GM12891 (cell line): ENCODE data around the gene ILK.
A peak's percentile ranks its signal among the peaks of the same experiment; 100 is the strongest.

Experiments
- DNase-seq: peaks from one replicate; pipeline ENCODE4 v3.0.0; 2011; ENCODE audit warnings: low spot score; ENCODE audit not compliant: insufficient read length
- FAIRE-seq: peaks from 2 replicates; lab custom pipeline; 2011; peaks lifted over from hg19 to GRCh38; lab: Jason Lieb, UNC
- PAX5 ChIP-seq: IDR thresholded peaks from 2 replicates; pipeline ENCODE4 v1.6.1; 2011; ENCODE audit warnings: low read length, moderate library complexity, mild to moderate bottlenecking; ENCODE audit not compliant: insufficient read depth, severe bottlenecking
- POLR2A ChIP-seq: IDR thresholded peaks from 2 replicates; pipeline ENCODE4 v1.6.1; 2011; ENCODE audit warnings: low read depth, low read length, control low read depth
- POLR2AphosphoS5 ChIP-seq: IDR thresholded peaks from 2 replicates; pipeline ENCODE4 v1.6.1; 2011; ENCODE audit warnings: low read depth, low read length, control low read depth
- POU2F2 ChIP-seq: IDR thresholded peaks from 2 replicates; pipeline ENCODE4 v1.6.1; 2011; ENCODE audit warnings: low read depth, mild to moderate bottlenecking, control low read depth, low read length, moderate library complexity
- SPI1 ChIP-seq: IDR thresholded peaks from 2 replicates; pipeline ENCODE4 v1.6.1; 2011; ENCODE audit warnings: low read depth, low read length, control low read depth
- TAF1 ChIP-seq: IDR thresholded peaks from 2 replicates; pipeline ENCODE4 v1.6.1; 2011; ENCODE audit warnings: low read depth, low read length, control low read depth

ILK gene

DNA sequence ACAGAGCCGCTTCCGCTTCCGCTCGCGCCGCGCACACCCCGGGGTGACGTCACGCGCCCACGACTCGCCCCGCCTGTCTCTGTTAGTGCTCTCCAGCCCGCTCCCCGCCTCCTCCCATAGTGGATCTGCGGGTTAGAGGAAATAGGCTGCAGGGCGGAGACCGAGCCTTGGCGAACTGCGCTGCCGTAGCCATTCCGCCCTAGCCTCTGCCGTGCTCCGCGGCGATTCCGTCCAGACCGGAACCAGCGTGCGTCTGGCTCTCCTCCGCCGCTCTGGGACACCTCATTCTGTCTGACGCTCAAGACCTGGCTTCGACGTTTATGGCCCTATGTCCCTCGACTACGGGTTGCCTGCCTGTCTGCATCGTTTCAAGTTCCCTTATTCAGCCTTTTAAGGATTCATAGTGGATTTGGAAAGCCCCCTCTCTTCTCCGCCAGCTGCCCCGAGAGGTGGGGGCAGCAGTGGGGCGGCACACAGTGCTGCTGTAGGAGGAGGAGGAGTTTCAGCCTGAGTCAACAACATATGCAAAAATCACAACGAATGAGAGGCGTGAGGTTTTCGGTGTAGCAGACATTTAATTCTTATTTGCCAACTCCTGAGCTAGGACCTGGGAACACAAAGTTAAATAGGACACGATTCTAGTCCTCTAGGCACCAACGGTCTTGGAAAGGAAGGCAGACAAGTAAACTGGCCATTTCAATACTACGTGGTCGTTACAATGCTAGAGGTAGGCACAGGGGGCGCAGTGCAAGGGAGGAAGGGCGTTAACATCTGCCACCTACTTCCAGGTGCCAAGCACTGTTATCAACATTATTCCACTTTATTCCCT is 8.9 kb downstream of the ILK start, which contains the start of gene TAF10:
Gene TAF10 (minus strand): TSS at position 4 of the 829 bp plus-strand sequence. CDS start 27 bp downstream, outside the sequence.
- TF ChIP-seq POLR2A (peak; percentile 91), POLR2AphosphoS5 (peak; percentile 94), TAF1 (peak; percentile 75), PAX5 (no peak)
- peak; percentile 99 for FAIRE-seq
- DNase-seq: peak; percentile 88

DNA sequence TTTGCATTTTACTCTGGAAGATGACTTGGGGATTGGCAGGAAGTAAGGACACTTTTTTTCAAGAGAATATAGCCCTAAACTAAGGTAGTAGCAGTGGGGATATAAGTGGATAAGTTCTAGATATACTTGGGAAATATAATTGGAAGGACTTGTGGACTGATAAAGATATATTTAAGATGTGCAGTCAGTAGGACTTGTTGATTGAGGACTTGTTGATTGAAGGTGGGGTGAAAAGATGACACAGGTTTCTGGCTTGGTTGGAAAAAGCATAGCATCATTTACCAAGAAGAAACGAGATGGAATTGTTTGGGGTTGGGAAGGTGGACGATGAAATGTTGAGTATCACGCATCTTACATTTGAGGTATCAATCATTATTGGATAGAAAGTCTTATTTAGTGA is 9.9 kb downstream of the ILK start:
- FAIRE-seq (no peak), DNase-seq (no peak)
- TF ChIP-seq POLR2AphosphoS5: no peak
- TF ChIP-seq POLR2A: no peak
- no peak for TF ChIP-seq PAX5
- TF ChIP-seq POU2F2: no peak
- no peak for TF ChIP-seq TAF1
- no peak for TF ChIP-seq SPI1

DNA sequence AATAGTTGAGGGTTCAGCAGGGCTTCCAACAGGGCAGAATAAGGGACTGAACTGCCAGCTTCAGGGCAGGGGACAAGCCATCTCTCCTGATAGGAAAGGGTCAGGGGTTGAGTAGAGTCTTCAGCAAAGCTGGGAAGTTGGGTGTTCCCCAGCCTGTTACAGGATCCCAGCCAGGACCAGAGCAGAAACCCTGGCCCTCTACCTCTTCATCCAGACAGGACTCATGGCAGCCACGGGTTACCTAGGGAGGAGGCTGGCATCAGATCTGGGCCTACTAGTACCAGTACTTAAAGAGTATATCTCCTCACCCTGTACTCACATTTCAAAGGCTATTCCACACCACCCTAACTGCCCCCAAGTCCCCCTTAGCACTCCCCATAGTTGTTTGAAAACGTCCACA is 10.9 kb downstream of the ILK start:
- FAIRE-seq (no peak), DNase-seq (no peak)
- TF ChIP-seq POLR2A (no peak), SPI1 (no peak), TAF1 (no peak), PAX5 (no peak), POU2F2 (no peak), POLR2AphosphoS5 (no peak)

DNA sequence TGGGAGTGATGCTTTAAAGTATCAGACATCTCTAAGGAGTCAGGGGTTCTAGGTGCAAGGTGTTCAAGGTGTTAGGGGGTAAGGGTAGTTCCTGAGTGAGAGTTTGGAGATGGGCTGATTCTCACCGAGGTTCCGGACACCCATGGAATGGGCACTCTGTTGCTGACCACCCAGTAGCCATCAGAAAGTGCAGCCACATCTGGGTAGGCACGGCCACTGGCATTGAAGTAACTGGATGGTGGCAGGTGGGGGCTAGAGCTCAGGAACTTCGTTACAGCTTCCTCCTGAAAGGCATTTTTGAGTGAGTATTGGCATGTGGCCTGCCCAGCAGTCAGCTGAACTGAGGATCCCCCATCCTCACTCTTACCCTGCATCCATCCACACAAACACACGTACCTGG is 11.5 kb downstream of the ILK start:
- no peak for FAIRE-seq
- DNase-seq: no peak
- no peak for TF ChIP-seq PAX5
- no peak for TF ChIP-seq POLR2A
- no peak for TF ChIP-seq TAF1
- no peak for TF ChIP-seq POLR2AphosphoS5
- TF ChIP-seq POU2F2: no peak
- TF ChIP-seq SPI1: no peak

DNA sequence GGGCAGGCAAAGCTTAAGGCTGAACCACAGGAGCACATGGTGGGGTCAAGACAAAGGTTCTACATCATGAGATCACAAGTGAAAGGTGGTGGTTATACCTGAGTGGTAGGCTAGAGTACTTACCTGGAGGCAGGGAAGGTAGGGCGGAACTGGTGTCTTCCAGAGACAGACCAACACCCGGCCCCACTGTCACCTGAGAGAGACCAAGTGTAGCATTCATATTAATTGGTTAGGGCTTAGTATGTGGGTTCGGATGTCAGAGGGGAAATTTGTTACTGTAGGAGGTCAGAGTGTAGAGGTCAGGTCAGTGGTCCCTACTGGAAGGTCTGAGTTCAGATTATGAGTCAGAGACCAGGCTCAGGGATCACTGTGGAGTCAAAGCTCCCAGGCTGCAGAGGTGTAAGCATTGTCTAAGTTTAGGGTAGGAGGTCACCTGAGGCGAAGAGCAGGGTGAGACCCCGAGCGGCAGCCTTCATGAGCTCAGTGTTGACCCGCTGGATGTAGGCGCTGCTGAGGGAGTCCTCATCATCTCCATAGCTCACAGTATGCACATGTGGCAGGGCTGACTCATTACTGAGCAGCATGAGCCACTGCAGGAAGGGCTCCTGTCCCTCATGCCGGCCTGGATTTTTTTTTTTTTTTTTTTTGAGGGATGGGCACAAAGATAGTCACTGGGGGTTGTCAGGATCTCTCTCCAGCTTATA is 12.5 kb downstream of the ILK start:
- FAIRE-seq (no peak), DNase-seq (no peak)
- no peak for TF ChIP-seq PAX5
- TF ChIP-seq POLR2AphosphoS5: no peak
- no peak for TF ChIP-seq SPI1
- TF ChIP-seq TAF1: no peak
- no peak for TF ChIP-seq POLR2A
- TF ChIP-seq POU2F2: no peak

DNA sequence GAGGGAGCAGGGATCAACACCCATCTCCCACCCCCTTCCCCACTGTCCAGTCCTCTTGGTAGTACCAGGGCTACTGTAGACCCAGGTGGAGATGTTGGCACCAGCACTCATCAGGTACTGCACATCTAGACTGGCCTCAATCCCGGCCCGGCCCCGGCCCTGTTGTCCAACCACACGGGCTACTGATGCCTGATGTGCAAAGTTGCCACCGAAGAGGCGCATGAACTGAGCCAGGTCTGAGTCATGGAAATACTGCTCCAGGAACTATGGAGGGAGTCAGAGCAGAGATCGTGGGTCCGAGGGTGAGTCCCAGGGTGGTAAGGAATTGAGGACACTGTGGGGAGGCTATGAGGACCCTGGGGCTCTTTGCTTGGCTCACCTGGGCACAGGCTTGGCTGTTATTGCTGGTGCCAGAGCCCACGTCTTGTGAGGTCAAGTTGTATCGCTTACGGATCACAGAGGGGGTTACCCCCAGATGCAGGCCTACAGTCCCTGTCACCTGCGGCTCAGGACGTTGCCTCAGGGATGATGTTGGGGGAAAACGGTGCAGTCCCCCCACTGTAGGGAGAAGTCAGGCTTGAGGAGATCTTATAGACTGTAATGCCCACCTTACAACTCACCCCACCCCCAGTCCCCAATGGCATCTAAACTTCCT is 13.1 kb downstream of the ILK start:
- DNase-seq (no peak), FAIRE-seq (no peak)
- TF ChIP-seq POU2F2 (no peak), TAF1 (no peak), SPI1 (no peak), POLR2A (no peak), POLR2AphosphoS5 (no peak), PAX5 (no peak)

DNA sequence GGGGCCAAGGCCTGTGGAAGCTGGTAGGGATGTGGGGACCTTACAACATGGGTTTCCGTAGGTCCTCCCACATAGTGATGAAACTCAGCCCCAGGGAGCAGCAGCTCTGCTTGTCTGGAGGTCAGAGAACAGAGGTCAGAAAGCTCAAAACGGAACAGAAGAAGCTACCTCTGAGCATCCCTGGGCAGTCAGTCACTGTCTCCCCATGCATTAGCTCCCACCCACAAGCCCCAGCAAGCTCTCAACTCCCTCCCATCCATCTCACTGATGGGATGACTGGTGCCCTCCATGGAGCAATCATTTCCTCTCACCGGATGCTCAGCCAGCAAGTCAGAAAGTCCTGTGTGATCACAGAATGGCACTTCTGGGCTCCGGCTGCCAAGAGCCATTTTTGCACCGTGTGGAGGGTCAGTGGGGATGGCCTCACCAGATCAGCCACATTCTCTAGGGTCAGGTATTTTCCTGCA is 13.8 kb downstream of the ILK start:
- no peak for TF ChIP-seq PAX5
- no peak for TF ChIP-seq POLR2A
- DNase-seq (no peak), FAIRE-seq (no peak)

DNA sequence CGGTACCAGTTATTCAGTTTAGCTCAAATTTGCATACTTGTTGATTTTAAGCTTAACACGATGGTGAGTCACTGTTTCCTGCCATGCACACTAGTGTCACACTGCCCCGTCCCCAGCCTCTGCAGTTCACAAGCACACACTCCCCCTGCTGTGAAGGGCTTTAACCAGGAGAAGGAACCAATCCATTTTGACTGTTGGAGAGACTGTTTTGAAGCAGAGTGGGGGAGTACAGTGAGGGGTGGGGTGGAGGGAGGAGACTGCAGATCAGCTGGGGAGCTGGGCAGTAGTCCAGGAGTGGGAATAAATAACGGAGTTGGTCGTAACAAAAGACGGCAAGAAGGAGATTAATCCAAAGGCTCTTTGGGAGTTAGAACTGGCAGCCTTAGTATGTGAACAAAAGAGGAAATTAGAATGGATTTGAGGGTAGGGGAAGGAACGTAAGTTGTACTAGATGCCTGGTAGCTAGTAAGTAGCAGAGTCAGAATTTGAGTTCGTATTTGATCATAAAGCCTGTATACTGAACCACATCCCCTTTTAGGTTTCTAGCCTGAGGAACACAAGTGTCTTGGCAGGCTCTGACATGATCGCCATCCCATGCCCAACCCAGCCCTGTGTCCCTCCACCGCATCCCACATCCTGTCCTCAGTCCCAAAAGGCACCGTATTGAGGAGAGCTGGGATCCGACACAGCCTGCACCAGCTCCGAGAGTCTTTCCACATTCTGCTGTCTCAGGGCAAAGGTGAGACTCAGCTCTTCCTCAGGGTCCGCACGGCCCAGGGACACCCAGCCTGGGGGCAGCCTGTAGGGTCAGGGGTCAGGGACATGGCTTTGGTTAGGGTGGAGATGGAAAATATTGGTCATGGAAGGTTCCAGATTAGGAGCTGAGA is 14.8 kb downstream of the ILK start:
- DNase-seq (no peak), FAIRE-seq (peak; percentile 79)
- TF ChIP-seq POU2F2: peak; percentile 39; the same call in 1 of the 2 replicates
- TF ChIP-seq POLR2AphosphoS5: 0 out of 2 replicates have a peak, but pooled peaks have one; percentile 17
- peak; percentile 83 for TF ChIP-seq SPI1
- no peak for TF ChIP-seq TAF1
- TF ChIP-seq POLR2A: no peak
